Activated B cell treated with CpG ODN at 0.5 μM for 24 hours (primary cell): ENCODE results near the gene AQR. TPM values are rescaled to one million over a fixed set of nuclear protein-coding genes. Genes with fewer than 3 reads are reported as not detected.

ENCODE experiments used
- ATAC-seq: fragments of 200-7000 bp; cut with Tn5 transposase; one replicate; pipeline ENCODE4 v1.10.0; 2021; ENCODE audit warnings: low read depth, mild to moderate bottlenecking, moderate library complexity
- CTCF ChIA-PET: fragments of 350-600 bp; sonication (Branson Sonifier 250); formaldehyde crosslinking; loops from one replicate; lab custom pipeline; 2021; ENCODE audit warnings: antibody characterized with exemption; lab: Charles Lee
- POLR2A ChIA-PET: fragments of 350-600 bp; sonication (Branson Sonifier 250); formaldehyde crosslinking; loops from one replicate; lab custom pipeline; 2021; ENCODE audit warnings: antibody characterized with exemption; lab: Charles Lee
- DNase-seq: peaks from one replicate; pipeline ENCODE4 v3.0.0; 2022
- H3K27ac Mint-ChIP-seq: one replicate; pipeline ENCODE4 v1.8.0; 2020; ENCODE audit warnings: mixed read lengths
- H3K27me3 Mint-ChIP-seq: one replicate; pipeline ENCODE4 v1.8.0; 2021; ENCODE audit warnings: mixed read lengths
- H3K36me3 Mint-ChIP-seq: one replicate; pipeline ENCODE4 v1.8.0; 2021; ENCODE audit warnings: low read depth, mixed read lengths
- H3K4me1 Mint-ChIP-seq: one replicate; pipeline ENCODE4 v1.8.0; 2021; ENCODE audit warnings: mixed read lengths
- H3K4me3 Mint-ChIP-seq: one replicate; pipeline ENCODE4 v1.8.0; 2020; ENCODE audit warnings: mild to moderate bottlenecking, mixed read lengths
- H3K9me3 Mint-ChIP-seq: one replicate; pipeline ENCODE4 v1.8.0; 2020; ENCODE audit warnings: mixed read lengths
- intact Hi-C: fragments of 100-400 bp; cut with micrococcal nuclease; formaldehyde crosslinking; loops from one replicate; pipeline ENCODE4 v1.15.1; 2024
- total RNA-seq: library from RNA; stranded (reverse); gene quantifications from 2 replicates; pipeline ENCODE4 v1.2.3, GENCODE V29; 2022
- TF ChIP-seq, protein P1 (sequence below): fragments of 200-600 bp; IDR thresholded peaks from one replicate; pipeline ENCODE4 v1.8.0; 2022; ENCODE audit warnings: antibody characterized with exemption, mild to moderate bottlenecking

The AQR gene
- total RNA-seq, 1 donor from 2014 or later, result 48.6 TPM

DNA sequence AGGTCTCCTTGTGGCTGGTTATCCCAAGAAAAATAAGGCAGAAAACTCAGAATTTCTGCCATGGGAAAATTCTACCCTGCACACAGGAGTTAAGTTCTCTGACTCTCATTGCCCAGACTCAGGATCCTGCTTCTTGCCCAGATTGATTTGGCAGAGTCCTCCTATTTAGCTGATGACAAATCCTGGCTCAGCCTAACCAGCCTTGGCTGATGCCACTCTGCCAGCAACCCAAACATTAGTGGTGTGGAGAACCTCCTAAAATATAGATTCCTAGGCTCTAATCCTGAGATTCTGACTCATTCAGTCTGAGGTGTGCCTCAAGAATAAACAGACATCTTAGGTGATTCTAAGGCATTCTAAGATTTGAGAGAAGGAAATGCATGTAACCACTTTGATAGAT is 113.6 kb downstream of the AQR start:
- H3K9me3 Mint-ChIP-seq, result no peaks in the 10 kb centered on the region
- peak overlapping the region; percentile 35 for H3K27ac Mint-ChIP-seq
- POLR2A ChIA-PET, result no interaction called here
- H3K27me3 Mint-ChIP-seq, result no peaks in the 10 kb centered on the region
- CTCF ChIA-PET, result no interaction called here
- no peak overlapping the region for H3K4me3 Mint-ChIP-seq
- intact Hi-C loops, result no loop called here
- TF ChIP-seq, protein P1, sequence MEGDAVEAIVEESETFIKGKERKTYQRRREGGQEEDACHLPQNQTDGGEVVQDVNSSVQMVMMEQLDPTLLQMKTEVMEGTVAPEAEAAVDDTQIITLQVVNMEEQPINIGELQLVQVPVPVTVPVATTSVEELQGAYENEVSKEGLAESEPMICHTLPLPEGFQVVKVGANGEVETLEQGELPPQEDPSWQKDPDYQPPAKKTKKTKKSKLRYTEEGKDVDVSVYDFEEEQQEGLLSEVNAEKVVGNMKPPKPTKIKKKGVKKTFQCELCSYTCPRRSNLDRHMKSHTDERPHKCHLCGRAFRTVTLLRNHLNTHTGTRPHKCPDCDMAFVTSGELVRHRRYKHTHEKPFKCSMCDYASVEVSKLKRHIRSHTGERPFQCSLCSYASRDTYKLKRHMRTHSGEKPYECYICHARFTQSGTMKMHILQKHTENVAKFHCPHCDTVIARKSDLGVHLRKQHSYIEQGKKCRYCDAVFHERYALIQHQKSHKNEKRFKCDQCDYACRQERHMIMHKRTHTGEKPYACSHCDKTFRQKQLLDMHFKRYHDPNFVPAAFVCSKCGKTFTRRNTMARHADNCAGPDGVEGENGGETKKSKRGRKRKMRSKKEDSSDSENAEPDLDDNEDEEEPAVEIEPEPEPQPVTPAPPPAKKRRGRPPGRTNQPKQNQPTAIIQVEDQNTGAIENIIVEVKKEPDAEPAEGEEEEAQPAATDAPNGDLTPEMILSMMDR, result no peak
- H3K4me1 Mint-ChIP-seq, result peaks cover 24% of the 10 kb centered on the region
- H3K36me3 Mint-ChIP-seq, result peaks cover 68% of the 10 kb centered on the region
- no peak for DNase-seq
- no peak for ATAC-seq

DNA sequence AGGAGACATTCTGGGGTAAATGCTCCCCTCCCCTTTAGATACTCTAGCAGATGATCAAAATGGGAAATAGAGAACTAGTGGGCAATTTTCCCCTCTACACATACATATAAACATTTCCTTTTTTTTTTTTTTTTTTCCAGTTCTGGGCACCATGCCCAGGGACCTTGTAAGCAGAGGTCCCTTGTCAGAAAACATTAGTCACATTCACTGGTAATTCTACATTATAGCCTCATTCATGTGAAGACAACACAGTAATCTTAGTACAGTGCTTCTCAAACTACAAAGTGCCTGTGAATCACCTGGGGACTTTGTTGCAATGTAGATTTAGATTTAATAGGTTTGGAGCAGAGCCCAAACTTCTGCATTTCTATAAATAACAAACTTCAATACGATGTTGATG is 114.1 kb downstream of the AQR start:
- ATAC-seq (no peak), DNase-seq (no peak)
- peaks cover 29% of the 10 kb centered on the region for H3K4me1 Mint-ChIP-seq
- ChIA-PET POLR2A (no interaction called here), CTCF (no interaction called here)
- H3K27ac Mint-ChIP-seq, result no peak overlapping the region
- H3K4me3 Mint-ChIP-seq, result no peak overlapping the region
- peaks cover 64% of the 10 kb centered on the region for H3K36me3 Mint-ChIP-seq
- no peaks in the 10 kb centered on the region for H3K27me3 Mint-ChIP-seq
- no peaks in the 10 kb centered on the region for H3K9me3 Mint-ChIP-seq
- TF ChIP-seq, protein P1, result no peak
- intact Hi-C loops, result no loop called here

DNA sequence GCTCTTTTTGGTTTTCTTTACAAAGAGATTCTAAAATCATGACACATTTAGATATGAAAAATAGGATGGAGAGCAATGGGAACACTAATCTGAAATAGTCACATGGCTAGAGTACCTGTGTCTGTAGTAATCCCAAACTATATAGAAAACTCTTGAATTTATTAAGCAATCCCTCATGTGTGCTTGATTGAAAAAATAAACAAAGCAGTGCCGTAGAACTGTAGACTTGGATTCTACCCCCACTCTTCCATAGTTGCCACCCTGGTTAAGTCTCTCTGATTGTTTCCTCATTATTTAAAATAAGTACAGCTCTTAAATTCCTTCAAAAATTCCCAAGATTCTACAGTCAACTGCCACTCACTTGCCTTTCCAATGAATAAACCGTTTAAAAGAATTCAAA is 115.3 kb downstream of the AQR start:
- POLR2A ChIA-PET, result interaction anchor here (0.7 kb wide), 1 partner anchor 11 kb away, joined by 6 read pairs; no protein-coding TSS in a partner anchor
- Mint-ChIP-seq H3K36me3 (peaks cover 54% of the 10 kb centered on the region), H3K4me3 (no peak overlapping the region), H3K27ac (peak overlapping the region; percentile 1), H3K27me3 (no peaks in the 10 kb centered on the region), H3K4me1 (peaks cover 36% of the 10 kb centered on the region), H3K9me3 (no peaks in the 10 kb centered on the region)
- no peak for ATAC-seq
- DNase-seq, result no peak
- intact Hi-C loops, result no loop called here
- CTCF ChIA-PET, result no interaction called here
- TF ChIP-seq, protein P1, result no peak

DNA sequence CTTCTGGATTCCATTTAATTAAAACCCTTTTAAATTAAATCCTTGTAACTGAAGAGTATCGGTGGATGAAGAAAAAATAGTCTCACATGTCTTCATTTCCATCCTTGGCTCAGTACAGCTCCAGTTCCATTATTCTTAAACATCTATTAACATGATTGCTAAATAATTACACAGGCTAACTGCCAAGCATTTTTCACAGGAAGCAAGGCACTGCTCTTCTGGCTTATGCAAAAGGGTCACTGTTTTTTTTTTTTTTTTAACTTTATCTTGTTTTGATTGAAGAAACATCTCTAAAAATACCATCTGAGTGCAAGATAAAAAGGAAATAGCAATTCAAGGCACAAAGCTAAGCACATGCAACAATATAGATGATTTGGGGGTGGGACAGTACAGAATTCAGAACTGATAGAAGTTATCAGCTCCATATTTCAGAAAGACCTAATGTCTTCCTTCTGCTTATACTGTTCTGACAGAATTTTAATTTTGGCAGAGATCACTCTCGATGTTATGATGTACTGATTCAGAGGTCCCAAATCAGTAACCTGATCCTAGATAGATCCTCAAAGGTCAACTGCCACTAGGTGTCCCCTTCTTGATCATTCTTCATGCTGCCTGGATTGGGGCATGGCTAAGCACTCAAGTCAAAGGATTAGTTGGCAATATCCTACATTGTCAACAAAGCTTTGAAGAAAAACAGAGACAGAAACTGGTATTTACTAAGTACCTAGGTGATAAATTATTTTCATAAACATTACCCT is 116.4 kb downstream of the AQR start:
- Mint-ChIP-seq H3K4me3 (no peak overlapping the region), H3K4me1 (peaks cover 36% of the 10 kb centered on the region), H3K36me3 (peaks cover 43% of the 10 kb centered on the region), H3K9me3 (no peaks in the 10 kb centered on the region), H3K27me3 (no peaks in the 10 kb centered on the region), H3K27ac (no peak overlapping the region)
- POLR2A ChIA-PET, result interaction anchor here (0.7 kb wide), 1 partner anchor 10 kb away, joined by 6 read pairs; no protein-coding TSS in a partner anchor
- intact Hi-C loops, result no loop called here
- DNase-seq (no peak), ATAC-seq (no peak)
- TF ChIP-seq, protein P1, result no peak
- CTCF ChIA-PET, result no interaction called here

DNA sequence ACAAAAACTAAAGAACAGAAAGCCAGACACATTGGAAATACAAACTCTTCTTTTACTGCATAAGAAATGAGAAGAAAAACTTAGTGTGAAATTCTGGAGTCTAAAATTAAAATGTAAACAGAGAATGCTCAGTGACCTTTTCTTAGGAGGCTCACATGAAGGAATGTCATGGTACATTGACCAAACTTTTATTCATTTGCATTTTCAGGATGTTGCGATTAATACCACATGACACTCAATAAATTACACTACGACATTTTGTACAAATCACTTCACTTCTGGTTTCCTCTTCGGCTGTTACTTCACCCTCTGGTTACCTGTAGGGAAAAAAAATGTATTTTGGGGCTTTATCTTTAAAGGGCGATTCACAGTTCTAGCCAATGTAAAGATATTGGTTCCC is 117.8 kb downstream of the AQR start:
- no peak for DNase-seq
- ChIA-PET CTCF (no interaction called here), POLR2A (interaction anchor here (0.5 kb wide), 1 partner anchor 20 kb away, joined by 3 read pairs; no protein-coding TSS in a partner anchor)
- TF ChIP-seq, protein P1, result no peak
- Mint-ChIP-seq H3K36me3 (peaks cover 29% of the 10 kb centered on the region), H3K27me3 (no peaks in the 10 kb centered on the region), H3K27ac (peak overlapping the region; percentile 73), H3K9me3 (no peaks in the 10 kb centered on the region), H3K4me1 (peaks cover 36% of the 10 kb centered on the region), H3K4me3 (peak overlapping the region; percentile 47)
- ATAC-seq, result peak; percentile 40
- intact Hi-C loops, result no loop called here
